Smooth muscle cell (in vitro differentiated cells): Measurements from ENCODE around the gene KRTAP10-8. TPM values are rescaled to one million over a fixed set of nuclear protein-coding genes. Genes with fewer than 3 reads are reported as not detected.
"Not testable (repeated sequence)": the region's sequence is repeated elsewhere in the genome, so short reads cannot be mapped to it uniquely, and the experiment has no call there.

ENCODE experiments used
- DNase-seq: peaks from one replicate; lab custom pipeline; 2025; ENCODE audit not compliant: unreplicated experiment; lab: John Stamatoyannopoulos, UW
- H2AFZ ChIP-seq: fragments of 200-600 bp; sonication (generic); 2 replicates; pipeline ENCODE4 v1.6.0; 2016; ENCODE audit warnings: antibody characterized with exemption, low read depth, mild to moderate bottlenecking
- H3F3A ChIP-seq: fragments of 200-600 bp; sonication (generic); 2 replicates; pipeline ENCODE4 v1.6.0; 2017; ENCODE audit warnings: antibody characterized with exemption, low read depth
- H3K27ac ChIP-seq: fragments of 200-600 bp; sonication (generic); 2 replicates; pipeline ENCODE4 v1.5.1; 2016; ENCODE audit warnings: low read depth, mild to moderate bottlenecking
- H3K27me3 ChIP-seq: fragments of 200-600 bp; sonication (generic); 2 replicates; pipeline ENCODE4 v1.6.1; 2016; ENCODE audit warnings: low read depth, mild to moderate bottlenecking
- H3K36me3 ChIP-seq: fragments of 200-600 bp; sonication (generic); 2 replicates; pipeline ENCODE4 v1.5.1; 2016; ENCODE audit warnings: low read depth
- H3K4me1 ChIP-seq: fragments of 200-600 bp; sonication (generic); 2 replicates; pipeline ENCODE4 v1.5.1; 2016; ENCODE audit warnings: low read depth
- H3K4me2 ChIP-seq: fragments of 200-600 bp; sonication (generic); 2 replicates; pipeline ENCODE4 v1.6.0; 2016; ENCODE audit warnings: mild to moderate bottlenecking
- H3K4me3 ChIP-seq: fragments of 200-600 bp; sonication (generic); 2 replicates; pipeline ENCODE4 v1.5.1; 2016; ENCODE audit warnings: mild to moderate bottlenecking
- H3K79me2 ChIP-seq: fragments of 200-600 bp; sonication (generic); 2 replicates; pipeline ENCODE4 v1.6.0; 2016; ENCODE audit warnings: low read depth, mild to moderate bottlenecking
- H3K9ac ChIP-seq: fragments of 200-600 bp; sonication (generic); 2 replicates; pipeline ENCODE4 v1.6.0; 2016; ENCODE audit warnings: low read depth
- H3K9me3 ChIP-seq: fragments of 200-600 bp; sonication (generic); replicated peaks from 2 replicates; pipeline ENCODE4 v1.5.1; 2016; ENCODE audit warnings: low read depth
- H4K20me1 ChIP-seq: fragments of 200-600 bp; sonication (generic); 2 replicates; pipeline ENCODE4 v1.6.0; 2016; ENCODE audit warnings: low read depth
- CTCF ChIP-seq: fragments of 200-600 bp; sonication (generic); IDR thresholded peaks from 2 replicates; pipeline ENCODE4 v1.5.1; 2017; ENCODE audit warnings: borderline replicate concordance, mild to moderate bottlenecking, antibody characterized with exemption; ENCODE audit not compliant: insufficient read depth, poor library complexity, severe bottlenecking
- WGBS: methylation state at CpG from one replicate; pipeline ENCODE4 v1.1.7; 2016; ENCODE audit warnings: low lambda C conversion rate; 5-methylcytosine and 5-hydroxymethylcytosine counted together
- polyA plus RNA-seq: library from polyadenylated mRNA; unstranded; fragments of >200 nt; fragmentation: Nextera tagmentation; extraction: Ambion mirVana; gene quantifications from 2 replicates; pipeline ENCODE4 v1.2.1, GENCODE V29; 2016
- total RNA-seq: library from RNA; depleted of rRNA; stranded (reverse); fragments of >200 nt; gene quantifications from 2 replicates; pipeline ENCODE4 v1.2.3, GENCODE V29; 2014

KRTAP10-8 gene
- total and polyA plus RNA-seq, 2 experiments from 2014 or later: not detected

- TF ChIP-seq CTCF: no peak
- Histone ChIP-seq H3K27ac (peak within 1 kb of the TSS; percentile 69), H3K4me2 (peak within 1 kb of the TSS; percentile 51), H3K4me1 (peaks cover 5% of the 10 kb centered on the region), H3K4me3 (no peak within 1 kb of the TSS), H3K79me2 (no peaks in the 10 kb centered on the region), H2AFZ (no peak within 1 kb of the TSS), H3K27me3 (no peaks in the 10 kb centered on the region), H4K20me1 (no peaks in the 10 kb centered on the region), H3K9me3 (no peaks in the 10 kb centered on the region), H3F3A (no peaks in the 10 kb centered on the region), H3K36me3 (no peaks in the 10 kb centered on the region), H3K9ac (peak within 1 kb of the TSS; percentile 26)
- no peak for DNase-seq
- WGBS: 81% methylated on average over 24 of the region's 26 CpGs
Observed at GRCh38 chr21:44657635-44658540, 46.0 kb downstream of the KRTAP10-8 start, which contains the start of gene KRTAP12-3. TSS of gene KRTAP12-3 (plus strand) at chr21:44657932. CDS start at chr21:44657980, 48 bp downstream.

DNA sequence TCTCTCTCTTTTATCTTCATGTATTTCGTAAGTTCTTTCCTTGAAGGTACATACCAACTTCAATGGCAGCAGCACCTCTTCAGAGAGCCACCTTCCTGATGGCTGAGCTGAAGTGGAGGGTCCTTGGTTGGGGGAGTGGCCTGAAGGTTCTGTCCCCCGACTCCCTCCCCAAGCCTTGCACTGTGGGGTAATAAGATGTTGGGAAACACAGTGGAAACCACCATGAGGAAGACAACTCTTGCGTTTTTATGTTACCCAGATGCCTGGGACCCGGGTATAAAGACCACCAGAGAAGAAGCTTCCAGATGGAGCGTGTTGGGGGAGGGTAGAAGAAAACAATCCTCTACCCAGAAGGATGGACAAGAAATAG, 46.6 kb downstream of the KRTAP10-8 start:
- H4K20me1 ChIP-seq: no peaks in the 10 kb centered on the region
- H3K36me3 ChIP-seq: no peaks in the 10 kb centered on the region
- no peak for TF ChIP-seq CTCF
- H3K9ac ChIP-seq: peak overlapping the region; percentile 26
- no peaks in the 10 kb centered on the region for H3K27me3 ChIP-seq
- peaks cover 5% of the 10 kb centered on the region for H3K4me1 ChIP-seq
- H2AFZ ChIP-seq: no peak overlapping the region
- peak overlapping the region; percentile 69 for H3K27ac ChIP-seq
- 91% methylated on average over 5 of the region's 5 CpGs for WGBS
- no peak for DNase-seq
- H3F3A ChIP-seq: no peaks in the 10 kb centered on the region
- H3K4me3 ChIP-seq: no peak overlapping the region
- no peaks in the 10 kb centered on the region for H3K9me3 ChIP-seq
- peak overlapping the region; percentile 51 for H3K4me2 ChIP-seq
- no peaks in the 10 kb centered on the region for H3K79me2 ChIP-seq

DNA sequence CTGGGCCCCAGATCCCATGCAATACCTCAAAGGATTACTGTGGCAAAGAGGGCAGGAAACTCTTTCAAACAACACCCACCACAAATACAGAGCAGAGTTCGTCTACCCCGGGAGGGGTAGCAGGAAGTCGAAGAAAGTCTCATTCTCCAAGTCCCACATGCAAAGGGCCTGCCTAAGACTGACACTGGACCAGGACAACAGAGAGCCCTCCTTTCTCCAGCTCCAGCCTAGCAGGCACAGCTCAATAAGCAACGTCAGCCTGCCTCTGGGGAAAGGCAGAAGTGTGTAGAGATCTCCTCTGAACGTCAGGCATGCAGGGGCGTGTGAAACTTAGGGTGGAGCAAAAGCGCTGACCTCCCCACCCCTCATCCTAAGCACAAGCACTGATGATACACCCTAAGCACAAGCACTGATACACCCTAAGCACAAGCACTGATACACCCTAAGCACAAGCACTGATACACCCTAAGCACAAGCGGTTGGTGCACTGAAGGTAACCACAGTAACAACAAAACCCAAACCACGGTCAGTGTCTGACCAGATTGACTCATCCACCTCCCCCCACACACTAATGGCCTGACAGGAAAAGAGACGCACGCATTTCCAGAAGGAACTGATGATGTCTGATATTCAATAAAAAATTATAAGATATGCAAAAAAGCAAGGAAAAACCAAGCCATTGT, 47.2 kb downstream of the KRTAP10-8 start:
- H3K36me3 ChIP-seq: no peaks in the 10 kb centered on the region
- H3K27ac ChIP-seq: peak overlapping the region; percentile 69
- H2AFZ ChIP-seq: peak overlapping the region; percentile 41
- TF ChIP-seq CTCF: no peak
- no peaks in the 10 kb centered on the region for H3K79me2 ChIP-seq
- H3F3A ChIP-seq: no peaks in the 10 kb centered on the region
- H3K9me3 ChIP-seq: peaks cover 3% of the 10 kb centered on the region
- WGBS: 47% methylated on average over 11 of the region's 11 CpGs
- no peak for DNase-seq
- H3K4me1 ChIP-seq: peaks cover 5% of the 10 kb centered on the region
- no peak overlapping the region for H3K4me3 ChIP-seq
- peak overlapping the region; percentile 51 for H3K4me2 ChIP-seq
- H4K20me1 ChIP-seq: no peaks in the 10 kb centered on the region
- peak overlapping the region; percentile 26 for H3K9ac ChIP-seq
- H3K27me3 ChIP-seq: no peaks in the 10 kb centered on the region

GRCh38 chr21:44661567-44661966, 49.7 kb downstream of the KRTAP10-8 start:
- not testable (repeated sequence) for H3K36me3 ChIP-seq, H3K4me3 ChIP-seq, H3K9me3 ChIP-seq, DNase-seq, H4K20me1 ChIP-seq, H3K4me1 ChIP-seq, H3K4me2 ChIP-seq, H3K27ac ChIP-seq, H3F3A ChIP-seq, H3K27me3 ChIP-seq, H2AFZ ChIP-seq, H3K79me2 ChIP-seq, H3K9ac ChIP-seq
- 68% methylated on average over 7 of the region's 7 CpGs for WGBS
